ENCODE measurements around the gene MUC21. TPM values are rescaled to one million over a fixed set of nuclear protein-coding genes. Genes with fewer than 3 reads are reported as not detected.

MUC21 gene
- total RNA-seq, 4 donors from 2014 or later = 219 to 945 (median 271) TPM

DNA sequence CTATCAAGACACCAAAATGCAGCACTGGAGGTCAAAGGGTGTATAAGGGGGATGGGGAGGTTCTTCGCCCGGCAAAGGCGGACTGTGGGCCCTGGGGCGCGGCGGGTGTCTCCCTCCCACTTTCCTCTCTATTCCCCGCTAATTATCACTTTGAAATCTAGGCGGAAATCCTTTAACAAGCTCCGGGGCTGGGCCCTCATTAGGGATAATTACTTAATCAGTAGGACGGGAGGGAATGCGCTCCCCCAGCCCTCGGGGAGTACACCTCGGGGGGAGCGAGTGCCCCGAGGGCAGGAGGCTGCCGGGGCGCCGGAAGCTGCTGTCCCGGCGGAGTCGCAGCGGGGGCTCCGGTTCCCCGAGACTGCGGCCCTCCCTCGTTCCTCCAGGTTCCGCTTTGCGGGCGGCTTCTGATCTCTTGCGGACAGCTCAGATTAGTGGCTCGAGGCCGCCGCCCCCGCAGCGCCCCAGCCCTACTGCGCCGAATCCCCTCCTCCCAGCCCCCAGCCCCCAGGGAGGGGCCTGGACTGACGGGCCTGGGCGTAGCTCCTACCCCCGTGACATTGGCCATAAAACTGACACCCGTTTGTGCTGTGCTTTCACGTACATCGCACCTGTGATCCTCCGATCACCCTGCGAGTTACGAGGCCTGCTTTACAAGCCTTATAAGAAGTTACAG is 28.0 kb upstream of the MUC21 start:
- whole genome bisulfite sequencing, 2 donors = 4 to 7% methylated on average over 9 to 15 of the region's 46 CpGs
- DNase-seq = no peak
- peaks cover 0 to 41% (median 0%) of the 10 kb centered on the region in 4 donors for H3K27me3 ChIP-seq
- no peaks in the 10 kb centered on the region for H3K9me3 ChIP-seq
- intact Hi-C loops (cut with DNase I) = no loop called here
- peak overlapping the region; percentile 34 to 68 (median 46) for H3K4me3 ChIP-seq
- TF ChIP-seq POLR2A (IDR thresholded peaks at IDR 0.05) = no peak
- TF ChIP-seq, protein P1, sequence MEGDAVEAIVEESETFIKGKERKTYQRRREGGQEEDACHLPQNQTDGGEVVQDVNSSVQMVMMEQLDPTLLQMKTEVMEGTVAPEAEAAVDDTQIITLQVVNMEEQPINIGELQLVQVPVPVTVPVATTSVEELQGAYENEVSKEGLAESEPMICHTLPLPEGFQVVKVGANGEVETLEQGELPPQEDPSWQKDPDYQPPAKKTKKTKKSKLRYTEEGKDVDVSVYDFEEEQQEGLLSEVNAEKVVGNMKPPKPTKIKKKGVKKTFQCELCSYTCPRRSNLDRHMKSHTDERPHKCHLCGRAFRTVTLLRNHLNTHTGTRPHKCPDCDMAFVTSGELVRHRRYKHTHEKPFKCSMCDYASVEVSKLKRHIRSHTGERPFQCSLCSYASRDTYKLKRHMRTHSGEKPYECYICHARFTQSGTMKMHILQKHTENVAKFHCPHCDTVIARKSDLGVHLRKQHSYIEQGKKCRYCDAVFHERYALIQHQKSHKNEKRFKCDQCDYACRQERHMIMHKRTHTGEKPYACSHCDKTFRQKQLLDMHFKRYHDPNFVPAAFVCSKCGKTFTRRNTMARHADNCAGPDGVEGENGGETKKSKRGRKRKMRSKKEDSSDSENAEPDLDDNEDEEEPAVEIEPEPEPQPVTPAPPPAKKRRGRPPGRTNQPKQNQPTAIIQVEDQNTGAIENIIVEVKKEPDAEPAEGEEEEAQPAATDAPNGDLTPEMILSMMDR (IDR thresholded peaks at IDR 0.05) = no peak
- H3K4me1 ChIP-seq = peaks cover 5 to 23% (median 11%) of the 10 kb centered on the region in 3 donors
- peak overlapping the region in 3 of 4 donors; percentile 29 to 47 (median 33) for H3K27ac ChIP-seq
- no peaks in the 10 kb centered on the region for H3K36me3 ChIP-seq

DNA sequence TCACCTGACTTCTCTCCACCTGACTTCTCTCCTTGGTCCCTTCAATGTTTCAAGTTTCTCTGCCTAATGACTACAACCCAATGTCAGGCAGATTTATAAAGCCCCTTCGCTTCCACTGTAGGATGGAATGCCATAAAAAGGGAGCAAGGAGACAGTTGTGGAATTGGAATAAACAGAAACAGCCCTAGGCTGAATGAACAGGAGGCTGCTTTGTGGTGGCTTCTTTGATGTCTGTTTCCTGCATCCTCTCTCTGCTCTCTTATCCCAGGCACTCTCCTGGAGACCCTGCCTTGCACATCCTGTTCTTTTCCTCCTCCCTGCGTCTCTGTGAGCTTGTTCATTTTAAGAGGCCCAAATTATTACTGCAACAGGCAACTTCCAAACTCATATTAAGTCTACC is 25.8 kb upstream of the MUC21 start:
- Histone ChIP-seq H3K36me3 (no peaks in the 10 kb centered on the region), H3K9me3 (no peaks in the 10 kb centered on the region), H3K4me3 (no peak overlapping the region), H3K27ac (no peak overlapping the region), H3K4me1 (peaks cover 5 to 44% (median 11%) of the 10 kb centered on the region in 3 donors), H3K27me3 (peaks cover 0 to 21% (median 0%) of the 10 kb centered on the region in 4 donors)
- intact Hi-C loops (cut with DNase I) = no loop called here
- 81 to 86% methylated on average over 2 of the region's 2 CpGs for WGBS, 2 donors
- no peak for DNase-seq
- TF ChIP-seq, protein P1 (IDR thresholded peaks at IDR 0.05) = no peak
- no peak for TF ChIP-seq POLR2A (IDR thresholded peaks at IDR 0.05)

DNA sequence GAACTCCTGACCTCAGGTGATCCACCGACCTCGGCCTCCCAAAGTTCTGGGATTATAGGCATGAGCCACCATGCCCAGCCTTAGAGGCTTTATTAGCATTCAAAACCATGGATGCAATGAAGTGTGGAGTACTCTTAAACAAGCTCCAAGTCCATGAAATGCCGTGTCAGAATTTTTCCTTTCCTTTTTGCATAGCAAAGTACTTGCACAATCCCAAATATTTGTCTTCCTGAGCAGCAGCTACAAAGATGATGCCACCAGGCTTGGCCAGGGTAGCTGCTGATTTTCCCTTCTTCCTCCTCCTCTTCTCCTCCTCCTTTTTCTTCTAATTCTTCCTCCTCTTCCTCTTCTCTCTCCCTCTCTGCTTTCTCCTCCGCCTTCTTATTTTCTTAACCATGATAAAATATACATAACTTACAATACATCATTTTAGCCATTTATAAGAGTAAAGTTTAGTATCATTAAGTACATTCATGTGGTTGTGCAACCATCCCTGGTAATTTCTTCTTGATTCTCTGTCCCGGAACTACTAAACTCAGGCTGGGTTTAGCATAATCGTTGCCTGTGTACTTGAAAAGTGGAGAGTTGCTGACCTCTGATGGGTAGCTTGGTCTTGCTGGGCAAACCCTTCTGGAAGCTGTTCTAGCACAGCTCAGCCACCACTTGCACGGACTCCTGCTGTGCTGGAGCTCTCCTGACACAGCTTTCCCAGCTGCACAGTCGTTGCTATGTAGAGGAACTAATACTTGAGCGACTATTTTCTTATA is 22.4 kb upstream of the MUC21 start:
- Histone ChIP-seq H3K4me1 (peaks cover 0 to 45% (median 1%) of the 10 kb centered on the region in 3 donors), H3K36me3 (no peaks in the 10 kb centered on the region), H3K4me3 (no peak overlapping the region), H3K9me3 (no peaks in the 10 kb centered on the region), H3K27me3 (peaks cover 0 to 10% (median 0%) of the 10 kb centered on the region in 4 donors), H3K27ac (peak overlapping the region in 2 of 4 donors; percentile 58 to 80)
- intact Hi-C loops (cut with DNase I) = no loop called here
- DNase-seq = no peak
- 65 to 67% methylated on average over 9 of the region's 9 CpGs for WGBS, 2 donors
- TF ChIP-seq, protein P1 (IDR thresholded peaks at IDR 0.05) = no peak
- no peak for TF ChIP-seq POLR2A (IDR thresholded peaks at IDR 0.05)

DNA sequence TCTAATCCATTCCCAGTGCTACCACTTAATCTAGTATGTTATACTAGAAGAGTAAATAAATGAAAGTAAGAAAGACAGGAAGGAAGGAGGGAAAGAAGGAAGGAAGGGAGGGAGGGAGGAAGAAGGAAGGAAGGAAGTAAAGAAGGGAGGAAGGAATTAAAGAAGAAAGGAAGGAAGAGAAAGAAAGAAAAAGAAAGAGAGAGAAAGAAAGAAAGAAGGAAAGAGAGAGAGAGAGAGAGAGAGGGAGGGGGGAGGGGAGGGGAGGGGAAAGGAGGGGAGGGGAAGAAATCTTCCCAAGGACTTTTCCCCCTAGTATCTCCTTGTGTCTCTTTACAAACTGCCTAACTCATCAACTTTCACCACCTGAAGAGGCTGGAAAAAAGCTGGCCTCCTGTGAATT is 20.8 kb upstream of the MUC21 start:
- Histone ChIP-seq H3K4me1 (peaks cover 0 to 39% (median 0%) of the 10 kb centered on the region in 3 donors), H3K9me3 (no peaks in the 10 kb centered on the region), H3K4me3 (no peak overlapping the region), H3K27me3 (peaks cover 0 to 7% (median 0%) of the 10 kb centered on the region in 4 donors), H3K36me3 (no peaks in the 10 kb centered on the region), H3K27ac (peak overlapping the region in 2 of 4 donors; percentile 58 to 80)
- DNase-seq = no peak
- TF ChIP-seq POLR2A (IDR thresholded peaks at IDR 0.05) = no peak
- TF ChIP-seq, protein P1 (IDR thresholded peaks at IDR 0.05) = no peak
- intact Hi-C loops (cut with DNase I) = no loop called here

DNA sequence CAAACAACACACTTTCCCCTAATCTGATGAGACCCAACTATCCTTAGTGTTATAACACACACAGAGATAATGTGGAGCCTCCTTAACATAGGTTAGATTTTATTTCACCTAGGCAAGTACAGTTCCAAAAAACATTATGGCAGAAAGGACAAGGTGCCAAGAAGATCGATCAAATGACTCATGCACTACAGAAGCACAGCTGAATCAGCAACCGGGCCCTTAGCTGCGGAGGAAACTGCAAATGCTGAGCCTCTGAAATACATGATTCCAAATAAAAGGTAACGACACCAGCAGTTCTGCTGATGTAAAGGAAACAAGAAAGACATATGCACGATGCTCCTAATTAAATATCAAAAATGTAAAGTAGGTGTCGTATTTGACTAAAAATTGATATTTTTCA is 19.9 kb upstream of the MUC21 start:
- 33 to 43% methylated on average over 6 of the region's 6 CpGs for WGBS, 2 donors
- Histone ChIP-seq H3K4me1 (peaks cover 0 to 39% (median 0%) of the 10 kb centered on the region in 3 donors), H3K36me3 (no peaks in the 10 kb centered on the region), H3K9me3 (no peaks in the 10 kb centered on the region), H3K4me3 (no peak overlapping the region), H3K27me3 (peaks cover 0 to 3% (median 0%) of the 10 kb centered on the region in 4 donors), H3K27ac (peak overlapping the region in 2 of 4 donors; percentile 48 to 62)
- intact Hi-C loops (cut with DNase I) = no loop called here
- no peak for DNase-seq
- TF ChIP-seq, protein P1 (IDR thresholded peaks at IDR 0.05) = no peak
- no peak for TF ChIP-seq POLR2A (IDR thresholded peaks at IDR 0.05)
